Amniotic epithelial cell (primary cell): ENCODE data around the gene ZBTB34.

Experiments used
- DNase-seq: peaks from one replicate; pipeline ENCODE4 v3.0.0-alpha.2; 2010; ENCODE audit warnings: low read depth

The ZBTB34 gene

GRCh38 chr9:126842977-126843799 lies 17.3 kb upstream of the ZBTB34 start:
- DNase-seq: no peak

DNA sequence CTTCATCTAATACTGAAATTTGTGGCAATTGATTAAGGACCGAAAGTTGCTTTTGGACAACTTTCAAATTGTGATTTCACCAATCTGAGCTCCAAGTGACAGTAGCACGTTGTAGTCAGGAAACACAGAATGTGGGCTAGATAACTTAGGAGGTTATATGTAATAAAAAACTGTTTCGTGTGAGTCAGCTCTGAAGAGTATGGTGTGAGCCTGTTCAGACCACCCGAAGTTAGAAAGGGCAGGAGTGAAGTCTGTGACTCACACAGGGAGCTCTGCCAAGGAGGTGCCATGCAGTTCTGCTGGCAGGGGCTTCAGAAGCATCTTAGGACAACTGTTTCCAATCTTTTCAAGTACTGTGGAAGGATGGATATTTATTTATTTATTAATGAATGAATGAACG lies 16.4 kb upstream of the ZBTB34 start:
- peak; percentile 69 for DNase-seq

DNA sequence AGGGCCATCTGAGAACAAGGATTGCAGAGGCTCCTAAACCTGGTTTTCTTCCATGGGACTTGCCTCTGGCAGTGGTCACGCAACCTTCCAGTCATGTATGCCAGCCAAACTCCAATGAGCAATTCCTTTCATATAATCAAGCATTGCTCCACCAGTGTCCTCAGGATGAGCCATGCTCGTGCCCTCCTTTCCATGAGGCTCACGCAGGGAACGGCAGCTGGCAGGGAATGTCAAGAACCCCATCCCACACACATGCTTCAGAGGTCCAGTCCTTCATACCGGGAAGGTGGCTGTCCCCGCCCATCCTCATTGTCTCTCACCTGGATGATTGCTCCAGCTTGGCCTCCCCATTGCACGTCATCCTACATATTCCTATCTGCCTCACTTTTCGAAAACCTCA lies 13.4 kb upstream of the ZBTB34 start:
- DNase-seq: no peak

DNA sequence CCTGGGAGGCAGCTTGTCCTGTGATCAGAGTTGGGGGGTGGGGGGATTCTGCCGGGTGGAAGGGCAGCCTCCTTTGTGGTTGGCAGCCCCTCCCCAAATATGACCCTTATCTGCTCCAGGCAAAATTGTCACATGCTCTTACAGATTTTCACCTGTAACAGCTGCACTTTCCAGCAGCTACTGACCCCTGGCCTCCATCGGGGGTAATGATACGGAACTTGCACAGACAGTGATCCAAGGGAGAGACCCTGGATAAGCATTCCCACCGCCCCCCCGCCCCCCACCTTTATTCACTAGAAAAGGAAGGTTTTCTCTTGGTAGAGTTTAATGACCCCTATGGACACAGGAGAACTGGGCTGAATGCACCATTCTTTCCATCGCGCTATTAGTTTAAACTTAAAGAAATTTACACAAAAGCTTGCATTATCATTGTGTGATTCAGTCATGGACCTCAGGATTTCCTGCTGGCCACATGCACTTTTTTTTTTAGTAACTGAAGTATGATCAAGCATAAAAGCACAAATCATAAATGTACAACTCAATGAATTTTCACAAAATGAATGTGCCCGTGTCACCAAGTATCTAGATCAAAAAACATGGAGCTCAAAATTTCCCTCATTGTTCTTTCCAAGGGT lies 10.7 kb upstream of the ZBTB34 start:
- DNase-seq: no peak

DNA sequence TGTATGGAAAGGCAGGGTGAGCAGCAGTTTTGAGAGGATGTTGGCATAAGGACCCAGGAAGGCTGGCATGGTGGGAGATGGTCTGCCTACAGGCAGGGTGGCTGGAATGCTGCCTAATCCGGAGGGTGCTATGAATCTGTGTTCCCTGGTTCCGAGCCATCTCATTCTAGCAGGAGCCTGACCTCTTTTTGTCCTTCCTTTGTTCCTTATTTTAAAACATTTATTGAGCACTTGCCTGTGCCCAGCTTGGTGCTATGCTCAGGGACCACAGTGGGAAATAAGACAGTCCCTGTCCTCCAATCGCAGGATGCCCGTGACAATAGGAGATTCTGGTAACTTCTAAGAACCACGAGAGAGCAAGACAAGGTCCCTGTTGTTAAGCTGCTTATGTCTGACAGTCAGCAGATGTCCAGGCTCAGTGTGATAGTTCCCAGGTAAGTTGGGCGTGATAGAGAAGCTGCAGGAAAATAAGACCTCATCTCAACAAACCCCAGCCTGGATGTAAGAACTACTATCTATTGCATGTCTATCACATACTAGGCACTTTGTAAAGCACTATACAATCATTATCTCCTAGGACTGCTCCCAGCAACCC lies 9.1 kb upstream of the ZBTB34 start:
- no peak for DNase-seq

GRCh38 chr9:126852086-126852688 lies 8.3 kb upstream of the ZBTB34 start:
- no peak for DNase-seq

GRCh38 chr9:126853667-126854066 lies 6.8 kb upstream of the ZBTB34 start:
- peak; percentile 65 for DNase-seq

- DNase-seq: no peak
These were observed 5.7 kb upstream of the ZBTB34 start for GRCh38 chr9:126854734-126855133.

DNA sequence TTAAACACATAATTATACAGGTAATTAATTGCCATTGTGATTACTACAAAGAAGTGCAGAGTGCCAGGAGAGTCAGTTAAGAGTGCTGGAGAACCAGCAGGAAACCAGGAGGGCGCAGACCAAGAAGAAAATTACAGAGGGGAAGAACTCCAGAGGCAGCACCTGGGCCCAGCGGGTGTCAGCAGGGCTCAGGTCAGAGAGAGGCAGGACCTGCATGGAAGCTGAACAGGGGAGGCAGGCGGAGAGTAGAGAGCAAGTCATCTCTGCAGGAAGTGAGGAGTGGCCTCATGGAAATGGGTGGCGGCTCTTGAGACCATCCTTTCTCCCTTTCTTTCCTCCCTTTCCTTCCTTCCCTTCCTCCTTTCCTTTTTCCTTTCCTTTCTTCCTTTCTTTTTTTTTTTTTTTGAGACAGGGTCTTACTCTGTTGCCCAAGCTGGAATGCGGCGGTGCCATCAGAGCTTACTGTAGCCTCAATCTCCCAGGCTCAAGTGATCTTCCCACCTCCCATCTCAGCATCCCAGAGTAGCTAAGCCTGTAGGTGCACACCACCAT lies 4.0 kb upstream of the ZBTB34 start:
- DNase-seq: no peak

GRCh38 chr9:126857261-126857960 lies 3.0 kb upstream of the ZBTB34 start:
- no peak for DNase-seq

GRCh38 chr9:126859111-126859510 lies 1.3 kb upstream of the ZBTB34 start:
- no peak for DNase-seq

GRCh38 chr9:126860757-126861466 lies 473 bp downstream of the ZBTB34 start:
- no peak for DNase-seq

DNA sequence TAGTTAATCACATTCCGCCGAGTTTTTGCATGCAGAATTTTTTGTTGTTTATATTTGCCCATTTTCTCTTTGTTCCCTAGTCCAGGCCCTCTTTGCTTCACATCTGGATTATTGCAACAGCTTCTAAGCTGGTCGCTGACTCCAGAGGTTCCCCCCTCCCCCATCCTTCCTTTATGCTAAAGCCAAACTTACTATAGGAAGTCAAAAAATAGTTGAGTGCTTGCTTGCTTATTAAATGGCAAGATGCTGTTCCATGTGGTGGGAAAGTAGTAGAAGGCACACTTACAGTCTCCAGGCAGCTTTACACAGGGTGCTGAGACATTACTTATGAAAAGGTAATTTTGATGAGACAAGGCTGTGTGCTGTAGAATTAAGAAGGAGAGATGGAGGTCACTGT lies 1.3 kb downstream of the ZBTB34 start:
- peak; percentile 29 for DNase-seq

DNA sequence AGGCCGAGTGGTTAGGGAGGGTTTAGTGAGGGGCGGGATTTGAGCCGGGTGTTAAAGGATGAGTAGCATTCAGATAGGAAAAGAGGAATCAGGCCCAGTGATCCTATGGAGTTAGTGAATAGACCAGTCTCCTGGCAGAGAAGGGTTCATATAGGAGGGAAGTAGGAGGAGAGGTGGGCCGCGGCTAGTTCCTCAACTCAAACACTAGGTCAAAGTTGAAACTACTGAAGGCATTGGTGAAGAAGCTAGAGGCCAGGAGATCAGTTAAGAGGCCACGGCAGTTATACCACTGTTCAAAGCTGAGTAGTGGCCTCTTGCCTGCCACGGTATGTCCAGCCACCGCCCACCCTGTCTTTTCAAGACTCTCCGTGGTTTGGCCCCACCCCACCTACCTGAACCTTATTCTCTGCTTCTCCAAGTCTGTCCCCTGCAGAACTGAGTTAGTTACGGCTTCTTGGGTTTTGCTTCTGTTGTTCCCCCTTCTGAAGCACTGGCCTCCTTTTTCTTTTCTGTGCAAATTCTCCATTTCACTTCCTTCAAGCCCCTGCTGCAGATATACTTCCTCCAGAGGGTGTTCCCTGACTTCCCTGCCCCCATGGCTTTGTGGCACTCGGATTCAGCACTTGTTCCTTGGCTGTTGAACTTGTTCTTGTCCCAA lies 1.8 kb downstream of the ZBTB34 start:
- no peak for DNase-seq

DNA sequence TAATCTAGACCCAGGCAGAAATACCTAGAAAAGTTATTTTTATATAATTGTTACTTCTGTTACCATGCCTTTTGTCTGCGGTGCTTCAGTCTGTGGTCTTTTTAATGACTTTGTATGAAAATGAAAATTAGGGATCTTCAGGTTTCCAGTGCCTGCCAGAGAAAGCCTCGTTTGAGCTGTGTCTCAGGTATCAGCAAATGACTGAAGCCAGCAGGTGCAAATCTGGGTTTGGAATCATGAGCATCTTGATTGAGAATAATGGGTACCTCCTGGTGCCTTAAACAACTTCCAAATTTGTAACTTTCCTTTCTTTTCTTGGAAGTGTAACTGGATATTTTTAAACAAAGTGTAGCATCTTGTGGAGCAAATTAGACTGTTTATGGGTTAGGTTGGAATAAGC lies 4.3 kb downstream of the ZBTB34 start:
- DNase-seq: no peak

GRCh38 chr9:126869368-126869767 lies 8.9 kb downstream of the ZBTB34 start:
- no peak for DNase-seq

GRCh38 chr9:126872516-126872915 lies 12.1 kb downstream of the ZBTB34 start:
- no peak for DNase-seq

- no peak for DNase-seq
These were observed 14.3 kb downstream of the ZBTB34 start for GRCh38 chr9:126874546-126875314.

GRCh38 chr9:126875756-126876510 lies 15.5 kb downstream of the ZBTB34 start:
- no peak for DNase-seq
